Bronchial epithelial cell (primary cell): ENCODE results near the gene SGK1. TPM values are rescaled to one million over a fixed set of nuclear protein-coding genes. Genes with fewer than 3 reads are reported as not detected.

Experiments used
- DNase-seq: peaks from one replicate; pipeline ENCODE4 v3.0.0-alpha.2; 2010; ENCODE audit warnings: low read depth
- FAIRE-seq: peaks from 2 replicates; lab custom pipeline; 2011; peaks lifted over from hg19 to GRCh38; lab: Jason Lieb, UNC
- H3K27me3 ChIP-seq: 2 replicates; pipeline ENCODE4 v1.5.1; 2011; ENCODE audit warnings: low read length; ENCODE audit not compliant: control insufficient read depth, insufficient read depth
- H3K36me3 ChIP-seq: 2 replicates; pipeline ENCODE4 v1.5.1; 2011; ENCODE audit warnings: low read length; ENCODE audit not compliant: control insufficient read depth, insufficient read depth
- H3K4me3 ChIP-seq: 2 replicates; pipeline ENCODE4 v1.5.1; 2011; ENCODE audit warnings: mild to moderate bottlenecking, low read depth, low read length, control low read depth
- total RNA-seq: library from RNA; depleted of rRNA; stranded (reverse); fragments of >200 nt; gene quantifications from 2 replicates; pipeline ENCODE4 v1.2.1, GENCODE V29; 2014
- TF ChIP-seq, protein P1 (sequence below): IDR thresholded peaks from 2 replicates; pipeline ENCODE4 v1.5.1; 2011; ENCODE audit warnings: mild to moderate bottlenecking, moderate library complexity, low read length, control low read depth, inconsistent platforms; ENCODE audit not compliant: insufficient read depth, severe bottlenecking

The SGK1 gene
- total RNA-seq, 1 donor from 2014 or later: 13.4 TPM

GRCh38 chr6:134245706-134246105 lies 72.2 kb downstream of the SGK1 start:
- H3K36me3 ChIP-seq: no peaks in the 10 kb centered on the region
- peak; percentile 89 for DNase-seq
- FAIRE-seq: no peak
- H3K4me3 ChIP-seq: no peak overlapping the region
- TF ChIP-seq, protein P1, sequence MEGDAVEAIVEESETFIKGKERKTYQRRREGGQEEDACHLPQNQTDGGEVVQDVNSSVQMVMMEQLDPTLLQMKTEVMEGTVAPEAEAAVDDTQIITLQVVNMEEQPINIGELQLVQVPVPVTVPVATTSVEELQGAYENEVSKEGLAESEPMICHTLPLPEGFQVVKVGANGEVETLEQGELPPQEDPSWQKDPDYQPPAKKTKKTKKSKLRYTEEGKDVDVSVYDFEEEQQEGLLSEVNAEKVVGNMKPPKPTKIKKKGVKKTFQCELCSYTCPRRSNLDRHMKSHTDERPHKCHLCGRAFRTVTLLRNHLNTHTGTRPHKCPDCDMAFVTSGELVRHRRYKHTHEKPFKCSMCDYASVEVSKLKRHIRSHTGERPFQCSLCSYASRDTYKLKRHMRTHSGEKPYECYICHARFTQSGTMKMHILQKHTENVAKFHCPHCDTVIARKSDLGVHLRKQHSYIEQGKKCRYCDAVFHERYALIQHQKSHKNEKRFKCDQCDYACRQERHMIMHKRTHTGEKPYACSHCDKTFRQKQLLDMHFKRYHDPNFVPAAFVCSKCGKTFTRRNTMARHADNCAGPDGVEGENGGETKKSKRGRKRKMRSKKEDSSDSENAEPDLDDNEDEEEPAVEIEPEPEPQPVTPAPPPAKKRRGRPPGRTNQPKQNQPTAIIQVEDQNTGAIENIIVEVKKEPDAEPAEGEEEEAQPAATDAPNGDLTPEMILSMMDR: no peak
- no peaks in the 10 kb centered on the region for H3K27me3 ChIP-seq

- DNase-seq (peak; percentile 81), FAIRE-seq (no peak)
- Histone ChIP-seq H3K4me3 (no peak overlapping the region), H3K36me3 (no peaks in the 10 kb centered on the region), H3K27me3 (no peaks in the 10 kb centered on the region)
- TF ChIP-seq, protein P1: no peak
Observed at GRCh38 chr6:134245041-134245440, 72.9 kb downstream of the SGK1 start.

DNA sequence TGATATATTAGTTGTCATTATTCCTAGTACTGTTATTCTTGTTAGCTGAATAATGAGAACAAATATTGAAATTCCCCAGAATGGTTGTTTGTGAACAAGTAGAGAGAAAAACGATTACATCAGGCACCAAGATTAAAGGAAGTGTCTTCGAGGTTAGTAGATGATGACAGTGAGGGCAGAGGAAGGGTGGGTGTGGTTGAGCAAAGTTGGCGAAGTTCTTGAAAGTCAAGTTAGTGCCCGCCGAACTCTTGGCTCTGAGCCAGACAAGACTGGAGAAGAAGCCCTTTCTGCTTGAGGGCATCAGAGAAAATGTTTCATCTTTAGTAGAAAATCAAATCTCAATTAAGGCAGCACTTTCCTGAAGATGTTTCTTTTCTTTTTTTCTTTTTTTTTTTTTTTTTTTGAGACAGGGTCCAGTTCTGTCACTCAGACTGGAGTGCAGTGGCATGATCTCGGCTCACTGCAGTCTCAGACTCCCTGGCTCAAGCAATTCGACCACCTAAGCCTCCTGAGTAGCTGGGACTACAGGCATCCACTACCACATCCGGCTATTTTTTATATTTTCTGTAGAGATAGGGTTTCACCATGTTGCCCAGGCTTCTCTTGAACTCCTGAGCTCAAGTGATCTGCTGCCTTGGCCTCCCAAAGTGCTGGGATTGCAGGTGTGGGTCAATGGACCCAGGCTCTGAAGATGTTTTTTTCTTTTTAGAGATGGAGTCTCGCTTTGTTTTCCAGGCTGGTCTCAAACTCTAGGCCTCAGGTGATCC lies 77.1 kb downstream of the SGK1 start:
- FAIRE-seq: no peak
- H3K4me3 ChIP-seq: no peak overlapping the region
- H3K27me3 ChIP-seq: no peaks in the 10 kb centered on the region
- DNase-seq: peak; percentile 85
- no peaks in the 10 kb centered on the region for H3K36me3 ChIP-seq
- TF ChIP-seq, protein P1: no peak

DNA sequence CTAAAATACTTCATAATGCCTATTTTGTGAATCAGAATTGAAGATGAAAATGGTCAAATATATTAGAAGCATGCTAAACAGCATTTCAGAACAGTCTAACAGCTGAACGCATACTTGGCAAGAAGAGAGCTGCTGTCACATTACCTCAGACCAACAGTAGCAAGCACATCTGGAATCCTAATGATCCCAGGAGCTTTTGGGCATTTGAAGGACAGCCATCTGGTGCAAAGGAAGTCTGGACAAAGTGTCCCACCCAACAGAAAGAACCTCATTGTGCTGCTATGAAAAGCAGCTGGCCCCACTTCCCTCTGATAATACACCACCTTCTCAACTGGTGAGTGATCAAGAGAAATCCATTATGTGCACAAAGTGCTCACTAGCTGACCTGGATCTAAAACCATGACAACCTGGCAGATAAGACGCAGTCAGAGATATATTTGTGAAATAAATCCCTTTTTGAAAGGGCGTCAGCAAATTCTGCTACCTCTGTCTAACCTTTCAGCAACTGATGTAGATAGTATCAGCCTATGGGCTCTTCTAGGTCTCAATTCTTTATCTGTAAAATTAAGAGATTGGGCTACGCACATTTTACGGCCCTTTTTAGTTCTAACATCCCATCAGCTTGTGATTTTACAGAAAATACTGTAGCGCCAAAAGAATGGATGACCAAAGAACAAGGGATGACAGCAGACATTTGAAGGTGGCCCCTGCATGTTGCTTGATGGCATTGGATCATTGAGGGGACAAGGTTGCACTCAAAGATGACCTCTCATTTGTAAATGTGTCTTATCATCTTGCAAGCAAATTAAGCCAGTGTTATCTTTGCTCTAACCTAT lies 78.7 kb downstream of the SGK1 start:
- no peak for DNase-seq
- no peak for FAIRE-seq
- TF ChIP-seq, protein P1: no peak
- Histone ChIP-seq H3K27me3 (no peaks in the 10 kb centered on the region), H3K36me3 (no peaks in the 10 kb centered on the region), H3K4me3 (no peak overlapping the region)

GRCh38 chr6:134238006-134238405 lies 79.9 kb downstream of the SGK1 start:
- no peak for DNase-seq

More at GRCh38 chr6:134238006-134238405, 79.9 kb downstream of the SGK1 start:
- TF ChIP-seq, protein P1: no peak
- Histone ChIP-seq H3K4me3 (no peak overlapping the region), H3K36me3 (no peaks in the 10 kb centered on the region), H3K27me3 (no peaks in the 10 kb centered on the region)
- FAIRE-seq: no peak
